HepG2 (cell line): Measurements from ENCODE around the gene CAPN10. TPM values are rescaled to one million over a fixed set of nuclear protein-coding genes. Genes with fewer than 3 reads are reported as not detected.

Source experiments
- ATAC-seq: fragments of 200-7000 bp; cut with Tn5 transposase; 3 replicates; pipeline ENCODE4 v1.9.1; 2020; ENCODE audit warnings: mild to moderate bottlenecking, moderate library complexity
- BruUV-seq: library from RNA; stranded (reverse); fragments of 400-500 nt; replicated peaks from 2 replicates; lab custom pipeline; 2021; lab: Mats Ljungman, UMichigan
- CTCF ChIA-PET: fragments of 300-600 bp; formaldehyde crosslinking; extraction: SDS; loops from one replicate; lab custom pipeline; 2021; ENCODE audit warnings: low total read pairs, inconsistent platforms, low intra/inter-chr PET ratio; lab: Yijun Ruan, JAX
- POLR2A ChIA-PET: fragments of 350-600 bp; sonication (Branson Sonifier 250); formaldehyde crosslinking; loops from one replicate; lab custom pipeline; 2020; ENCODE audit warnings: antibody characterized with exemption, inconsistent platforms; lab: Yijun Ruan, JAX
- DNase-seq: peaks from one replicate; pipeline ENCODE4 v3.0.0-alpha.2; 2015; ENCODE audit warnings: low spot score
- FAIRE-seq: peaks from 3 replicates; lab custom pipeline; 2011; peaks lifted over from hg19 to GRCh38; lab: Jason Lieb, UNC
- H2AFZ ChIP-seq: one replicate; pipeline ENCODE4 v1.6.1; 2011; ENCODE audit warnings: low read length, inconsistent platforms
- H3K27ac ChIP-seq: fragments of 300-600 bp; 3 replicates; pipeline ENCODE4 v1.8.0; 2011; ENCODE audit warnings: mixed run types, mild to moderate bottlenecking, mixed read lengths, low read length, inconsistent platforms; ENCODE audit not compliant: insufficient read depth; ENCODE audit errors: extremely low read length
- H3K27me3 ChIP-seq, 2 experiments: fragments of 200-600 bp in 1 of 2; 2 replicates in 1 of 2; 3 replicates in 1 of 2; pipeline versions ENCODE4 v1.6.0 to v1.8.0; 2011; ENCODE audit warnings: low read length in 2 of 2, mild to moderate bottlenecking in 2 of 2, moderate library complexity in 2 of 2, inconsistent platforms in 1 of 2; ENCODE audit not compliant: insufficient read depth in 2 of 2, control insufficient read depth in 1 of 2
- H3K36me3 ChIP-seq, 2 experiments: fragments of 200-600 bp in 1 of 2; replicated peaks in 1 of 2; 2 replicates in 1 of 2; 3 replicates in 1 of 2; pipeline versions ENCODE4 v1.5.1 to v1.8.0; 2011; ENCODE audit warnings: low read length in 2 of 2, inconsistent platforms in 1 of 2; ENCODE audit not compliant: insufficient read depth in 2 of 2, control insufficient read depth in 1 of 2
- H3K4me1 ChIP-seq: 2 replicates; pipeline ENCODE4 v1.5.1; 2012; ENCODE audit warnings: low read length, inconsistent platforms; ENCODE audit not compliant: insufficient read depth
- H3K4me2 ChIP-seq: 2 replicates; pipeline ENCODE4 v1.6.0; 2011; ENCODE audit warnings: low read depth, low read length, inconsistent platforms
- H3K4me3 ChIP-seq, 3 experiments: fragments of 200-600 bp in 1 of 3; sonication (generic), shearing (Covaris generic) in 1 of 3; replicated peaks in 1 of 3; 2 replicates each; pipeline ENCODE4 v1.5.1; 2011 to 2016; ENCODE audit warnings: low read length in 3 of 3, inconsistent platforms in 2 of 3, low read depth in 2 of 3, mild to moderate bottlenecking in 2 of 3, control low read depth in 1 of 3, mixed read lengths in 1 of 3; ENCODE audit not compliant: insufficient read depth in 1 of 3
- H3K79me2 ChIP-seq: one replicate; pipeline ENCODE4 v1.6.1; 2011; ENCODE audit warnings: low read length, inconsistent platforms; ENCODE audit not compliant: insufficient read depth
- H3K9ac ChIP-seq: 2 replicates; pipeline ENCODE4 v1.6.0; 2011; ENCODE audit warnings: mild to moderate bottlenecking, low read depth, low read length, inconsistent platforms; ENCODE audit not compliant: insufficient read depth
- H3K9me3 ChIP-seq: 2 replicates; pipeline ENCODE4 v1.5.1; 2012; ENCODE audit warnings: mild to moderate bottlenecking, low read length
- H4K20me1 ChIP-seq: 2 replicates; pipeline ENCODE4 v1.6.0; 2011; ENCODE audit warnings: inconsistent platforms, mild to moderate bottlenecking, low read length, moderate library complexity; ENCODE audit not compliant: insufficient read depth
- AGO1 ChIP-seq: fragments of 200-400 bp; formaldehyde crosslinking; IDR thresholded peaks from 2 replicates; pipeline ENCODE4 v1.6.1; 2017; ENCODE audit warnings: mild to moderate bottlenecking, low read depth, low read length, moderate library complexity; ENCODE audit not compliant: poor library complexity, severe bottlenecking
- CCAR2 ChIP-seq: fragments of 200-400 bp; formaldehyde crosslinking; optimal IDR thresholded peaks from 2 replicates; pipeline ENCODE3; 2018; ENCODE audit warnings: low read depth, mild to moderate bottlenecking, low read length, moderate library complexity
- CEBPB ChIP-seq: IDR thresholded peaks from 2 replicates; pipeline ENCODE4 v1.6.1; 2011; ENCODE audit warnings: low read depth, low read length, improper control_type of control experiment, borderline replicate concordance
- EHMT2 ChIP-seq: fragments of 200-600 bp; sonication (generic); IDR thresholded peaks from 2 replicates; pipeline ENCODE4 v1.7.0; 2017; ENCODE audit warnings: antibody characterized with exemption, low read depth, low read length, borderline replicate concordance
- KDM6A ChIP-seq: IDR thresholded peaks from 2 replicates; pipeline ENCODE4 v1.6.1; 2016; ENCODE audit warnings: low read depth
- MEIS1 ChIP-seq: sonication (generic); formaldehyde crosslinking; IDR thresholded peaks from 2 replicates; pipeline ENCODE4 v1.9.0; 2021; ENCODE audit warnings: mild to moderate bottlenecking, missing genetic modification reagents, moderate library complexity, borderline replicate concordance
- SIX4 ChIP-seq: sonication (generic); formaldehyde crosslinking; IDR thresholded peaks from 2 replicates; pipeline ENCODE4 v1.4.0; 2020; ENCODE audit warnings: missing genetic modification reagents
- TSC22D2 ChIP-seq: sonication (generic); formaldehyde crosslinking; IDR thresholded peaks from 2 replicates; pipeline ENCODE4 v1.5.1; 2020; ENCODE audit warnings: missing genetic modification reagents, mild to moderate bottlenecking, borderline replicate concordance
- ZBTB3 ChIP-seq: sonication (generic); formaldehyde crosslinking; IDR thresholded peaks from 2 replicates; pipeline ENCODE4 v1.4.0; 2020; ENCODE audit warnings: low read depth, mild to moderate bottlenecking, moderate library complexity, missing genetic modification reagents, borderline replicate concordance
- ZC3H4 ChIP-seq: sonication (generic); formaldehyde crosslinking; IDR thresholded peaks from 2 replicates; pipeline ENCODE4 v1.4.0; 2020; ENCODE audit warnings: missing genetic modification reagents, borderline replicate concordance
- ZFP1 ChIP-seq: IDR thresholded peaks from 2 replicates; pipeline ENCODE4 v1.6.1; 2016
- ZNF264 ChIP-seq: sonication (generic); formaldehyde crosslinking; IDR thresholded peaks from 2 replicates; pipeline ENCODE4 v1.4.0; 2020; ENCODE audit warnings: missing genetic modification reagents
- ZNF383 ChIP-seq: sonication (generic); formaldehyde crosslinking; IDR thresholded peaks from 2 replicates; pipeline ENCODE4 v1.4.0; 2020; ENCODE audit warnings: missing genetic modification reagents, mild to moderate bottlenecking, borderline replicate concordance
- ZNF782 ChIP-seq: sonication (generic); formaldehyde crosslinking; IDR thresholded peaks from 2 replicates; pipeline ENCODE4 v1.4.0; 2020; ENCODE audit warnings: missing genetic modification reagents, mild to moderate bottlenecking, borderline replicate concordance
- ZSCAN30 ChIP-seq: sonication (generic); formaldehyde crosslinking; IDR thresholded peaks from 2 replicates; pipeline ENCODE4 v1.5.0; 2020; ENCODE audit warnings: mild to moderate bottlenecking, missing genetic modification reagents
- WGBS: methylation state at CpG from one replicate; pipeline ENCODE4 v1.1.6; 2017; ENCODE audit warnings: low lambda C conversion rate; 5-methylcytosine and 5-hydroxymethylcytosine counted together
- in situ Hi-C: cut with HindIII; loops from 2 replicates; pipeline ENCODE4 v1.10.0; 2017; ENCODE audit warnings: low pct_unique_long_range_greater_than_20kb; ENCODE audit not compliant: extremely low pct_ligation_motif_present
- intact Hi-C: fragments of 100-400 bp; cut with micrococcal nuclease; formaldehyde crosslinking; loops from one replicate; pipeline ENCODE4 v1.10.0; 2022; ENCODE audit not compliant: unreplicated experiment
- polyA plus RNA-seq, 8 experiments: library from polyadenylated mRNA; depleted of rRNA in 3 of 8; stranded (reverse) in 7 of 8; unstranded in 1 of 8; fragments of >200 nt; fragmentation: Illumina TruSeq in 4 of 8; extraction: Trizol in 4 of 8; gene quantifications; 2 replicates each; pipeline versions ENCODE4 v1.2.1 to v1.2.3, GENCODE V29; 2011 to 2016; ENCODE audit warnings: low read depth in 4 of 8, missing spikeins in 1 of 8, mixed read lengths in 1 of 8; ENCODE audit not compliant: insufficient read depth in 1 of 8
- total RNA-seq, 5 experiments: library from RNA; depleted of rRNA; stranded (reverse); fragments of >200 nt; fragmentation: Illumina TruSeq; extraction: Trizol; gene quantifications; 2 replicates each; pipeline ENCODE4 v1.2.3, GENCODE V29; 2016; ENCODE audit warnings: low read depth in 1 of 5
- TF ChIP-seq, protein P1 (sequence below): sonication (generic); formaldehyde crosslinking; IDR thresholded peaks from 2 replicates; pipeline ENCODE4 v1.9.0; 2021; ENCODE audit warnings: missing genetic modification reagents, borderline replicate concordance
- TF ChIP-seq, protein P2 (sequence below): sonication (generic); formaldehyde crosslinking; IDR thresholded peaks from 2 replicates; pipeline ENCODE4 v1.4.0; 2020; ENCODE audit warnings: missing genetic modification reagents

The CAPN10 gene
- total and polyA plus RNA-seq, 2 of the 13 experiments (the other 11 are each of a cell fraction or from before 2014, with no cell fraction given) = 27.6 to 32.4 TPM

DNA sequence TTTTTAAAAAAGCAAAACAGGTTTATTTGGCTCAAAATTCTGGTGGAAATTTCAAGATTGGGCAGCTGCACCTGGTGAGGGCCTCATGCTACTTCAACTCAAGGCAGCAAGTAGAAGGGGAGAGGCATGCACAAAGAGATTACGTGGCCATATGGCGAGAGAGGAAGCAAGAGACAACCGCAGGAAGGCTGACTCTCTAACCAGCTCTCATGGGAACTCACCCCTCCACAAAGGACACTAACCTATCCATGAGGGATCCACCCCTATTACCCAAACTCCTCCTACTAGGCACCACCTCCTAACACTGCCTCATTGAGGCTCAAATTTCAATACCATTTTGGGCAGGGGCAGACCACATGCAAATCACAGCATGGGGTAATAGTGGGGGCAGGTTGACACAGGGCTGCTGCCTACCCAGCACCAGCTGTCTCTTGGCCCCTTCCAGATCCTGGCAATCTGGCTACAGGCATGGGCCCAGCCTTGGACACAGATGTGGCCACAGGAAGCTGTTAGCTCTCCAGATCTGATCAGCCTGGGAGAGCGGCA lies 2.0 kb upstream of the CAPN10 start:
- in situ Hi-C loops = no loop called here
- DNase-seq = peak; percentile 73
- CTCF ChIA-PET = interaction anchor here (0.7 kb wide), 1 partner anchor 19 kb away, joined by 3 read pairs; no protein-coding TSS in a partner anchor
- Histone ChIP-seq H2AFZ (no peak overlapping the region), H3K4me1 (peaks cover 77% of the 10 kb centered on the region), H3K36me3 (peaks cover 4 to 9% of the 10 kb centered on the region in 2 experiments; a peak in 4 of 5 replicates), H3K4me2 (peak overlapping the region; percentile 98), H3K9ac (peak overlapping the region; percentile 98), H3K27ac (peak overlapping the region; percentile 89), H3K9me3 (no peaks in the 10 kb centered on the region), H4K20me1 (peaks cover 17% of the 10 kb centered on the region; the same call in 1 of the 2 replicates), H3K79me2 (peaks cover 75% of the 10 kb centered on the region), H3K27me3 (peaks cover 0 to 4% of the 10 kb centered on the region in 2 experiments; a peak in 1 of 5 replicates), H3K4me3 (peak overlapping the region in 2 of 3 experiments; percentile 83 to 90; a peak in 3 of 6 replicates)
- POLR2A ChIA-PET = interaction anchor here (5.6 to 6.0 kb wide), 3 partner anchors 18 to 24 kb away, joined by 86 to 149 read pairs (median 147); partner anchors contain the start of genes ANKMY1, DUSP28 and RNPEPL1
- intact Hi-C loops = no loop called here
- ATAC-seq = peak; percentile 1; the same call in 2 of the 3 replicates
- WGBS = 79% methylated on average over 3 of the region's 4 CpGs
- BruUV-seq = no TSS peak
- peak; percentile 60 for FAIRE-seq
- TF ChIP-seq CEBPB (0 out of 2 replicates have a peak, but pooled peaks have one; percentile 28), ZC3H4 (CRISPR knock-in tag) (no peak), EHMT2 (no peak), MEIS1 (CRISPR knock-in tag) (no peak), TSC22D2 (CRISPR knock-in tag) (no peak), CCAR2 (no peak), AGO1 (no peak), ZNF782 (CRISPR knock-in tag) (no peak), ZBTB3 (CRISPR knock-in tag) (no peak), ZNF264 (CRISPR knock-in tag) (peak; percentile 99), KDM6A (CRISPR knock-in tag) (no peak), SIX4 (CRISPR knock-in tag) (peak; percentile 33; the same call in 1 of the 2 replicates), ZSCAN30 (CRISPR knock-in tag) (no peak), ZNF383 (no peak), ZFP1 (CRISPR knock-in tag) (no peak)
- TF ChIP-seq, protein P1, sequence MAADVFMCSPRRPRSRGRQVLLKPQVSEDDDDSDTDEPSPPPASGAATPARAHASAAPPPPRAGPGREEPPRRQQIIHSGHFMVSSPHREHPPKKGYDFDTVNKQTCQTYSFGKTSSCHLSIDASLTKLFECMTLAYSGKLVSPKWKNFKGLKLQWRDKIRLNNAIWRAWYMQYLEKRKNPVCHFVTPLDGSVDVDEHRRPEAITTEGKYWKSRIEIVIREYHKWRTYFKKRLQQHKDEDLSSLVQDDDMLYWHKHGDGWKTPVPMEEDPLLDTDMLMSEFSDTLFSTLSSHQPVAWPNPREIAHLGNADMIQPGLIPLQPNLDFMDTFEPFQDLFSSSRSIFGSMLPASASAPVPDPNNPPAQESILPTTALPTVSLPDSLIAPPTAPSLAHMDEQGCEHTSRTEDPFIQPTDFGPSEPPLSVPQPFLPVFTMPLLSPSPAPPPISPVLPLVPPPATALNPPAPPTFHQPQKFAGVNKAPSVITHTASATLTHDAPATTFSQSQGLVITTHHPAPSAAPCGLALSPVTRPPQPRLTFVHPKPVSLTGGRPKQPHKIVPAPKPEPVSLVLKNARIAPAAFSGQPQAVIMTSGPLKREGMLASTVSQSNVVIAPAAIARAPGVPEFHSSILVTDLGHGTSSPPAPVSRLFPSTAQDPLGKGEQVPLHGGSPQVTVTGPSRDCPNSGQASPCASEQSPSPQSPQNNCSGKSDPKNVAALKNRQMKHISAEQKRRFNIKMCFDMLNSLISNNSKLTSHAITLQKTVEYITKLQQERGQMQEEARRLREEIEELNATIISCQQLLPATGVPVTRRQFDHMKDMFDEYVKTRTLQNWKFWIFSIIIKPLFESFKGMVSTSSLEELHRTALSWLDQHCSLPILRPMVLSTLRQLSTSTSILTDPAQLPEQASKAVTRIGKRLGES (CRISPR knock-in tag) = no peak
- TF ChIP-seq, protein P2, sequence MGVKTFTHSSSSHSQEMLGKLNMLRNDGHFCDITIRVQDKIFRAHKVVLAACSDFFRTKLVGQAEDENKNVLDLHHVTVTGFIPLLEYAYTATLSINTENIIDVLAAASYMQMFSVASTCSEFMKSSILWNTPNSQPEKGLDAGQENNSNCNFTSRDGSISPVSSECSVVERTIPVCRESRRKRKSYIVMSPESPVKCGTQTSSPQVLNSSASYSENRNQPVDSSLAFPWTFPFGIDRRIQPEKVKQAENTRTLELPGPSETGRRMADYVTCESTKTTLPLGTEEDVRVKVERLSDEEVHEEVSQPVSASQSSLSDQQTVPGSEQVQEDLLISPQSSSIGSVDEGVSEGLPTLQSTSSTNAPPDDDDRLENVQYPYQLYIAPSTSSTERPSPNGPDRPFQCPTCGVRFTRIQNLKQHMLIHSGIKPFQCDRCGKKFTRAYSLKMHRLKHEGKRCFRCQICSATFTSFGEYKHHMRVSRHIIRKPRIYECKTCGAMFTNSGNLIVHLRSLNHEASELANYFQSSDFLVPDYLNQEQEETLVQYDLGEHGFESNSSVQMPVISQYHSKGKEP = no peak
